Gastrocnemius medialis (tissue), 4 donors: ENCODE results near the gene REXO4.

Experiments used
- CTCF ChIP-seq, 5 experiments: fragments of 450-650 bp in 3 of 5; fragments of 200-600 bp in 2 of 5; sonication (generic) in 2 of 5; IDR thresholded peaks in 4 of 5; conservative IDR thresholded peaks in 1 of 5; 1 replicate in 4 of 5; 2 replicates in 1 of 5; pipeline ENCODE4 v1.5.1; 2016 to 2019; ENCODE audit warnings: antibody characterized with exemption in 5 of 5, mild to moderate bottlenecking in 3 of 5, moderate library complexity in 3 of 5
- POLR2A ChIP-seq, 2 donors: fragments of 450-650 bp; IDR thresholded peaks; one replicate each; pipeline ENCODE4 v1.6.1; 2017; ENCODE audit warnings: antibody characterized with exemption in 2 of 2, mild to moderate bottlenecking in 2 of 2, moderate library complexity in 2 of 2

GRCh38 chr9:133465984-133466383 is 48.2 kb upstream of the REXO4 start:
- no peak for TF ChIP-seq CTCF (IDR thresholded peaks at IDR 0.05 in 4 of 5, conservative IDR thresholded peaks at IDR 0.05 in 1 of 5)
- TF ChIP-seq POLR2A (IDR thresholded peaks at IDR 0.05) = no peak
